ENCODE data around the gene SRD5A3. TPM values are rescaled to one million over a fixed set of nuclear protein-coding genes. Genes with fewer than 3 reads are reported as not detected.

The SRD5A3 gene
- total and polyA plus RNA-seq, 2 donors (not counting 3 experiments of a cell fraction or from before 2014, with no cell fraction given): 23.6 to 24.3 TPM

DNA sequence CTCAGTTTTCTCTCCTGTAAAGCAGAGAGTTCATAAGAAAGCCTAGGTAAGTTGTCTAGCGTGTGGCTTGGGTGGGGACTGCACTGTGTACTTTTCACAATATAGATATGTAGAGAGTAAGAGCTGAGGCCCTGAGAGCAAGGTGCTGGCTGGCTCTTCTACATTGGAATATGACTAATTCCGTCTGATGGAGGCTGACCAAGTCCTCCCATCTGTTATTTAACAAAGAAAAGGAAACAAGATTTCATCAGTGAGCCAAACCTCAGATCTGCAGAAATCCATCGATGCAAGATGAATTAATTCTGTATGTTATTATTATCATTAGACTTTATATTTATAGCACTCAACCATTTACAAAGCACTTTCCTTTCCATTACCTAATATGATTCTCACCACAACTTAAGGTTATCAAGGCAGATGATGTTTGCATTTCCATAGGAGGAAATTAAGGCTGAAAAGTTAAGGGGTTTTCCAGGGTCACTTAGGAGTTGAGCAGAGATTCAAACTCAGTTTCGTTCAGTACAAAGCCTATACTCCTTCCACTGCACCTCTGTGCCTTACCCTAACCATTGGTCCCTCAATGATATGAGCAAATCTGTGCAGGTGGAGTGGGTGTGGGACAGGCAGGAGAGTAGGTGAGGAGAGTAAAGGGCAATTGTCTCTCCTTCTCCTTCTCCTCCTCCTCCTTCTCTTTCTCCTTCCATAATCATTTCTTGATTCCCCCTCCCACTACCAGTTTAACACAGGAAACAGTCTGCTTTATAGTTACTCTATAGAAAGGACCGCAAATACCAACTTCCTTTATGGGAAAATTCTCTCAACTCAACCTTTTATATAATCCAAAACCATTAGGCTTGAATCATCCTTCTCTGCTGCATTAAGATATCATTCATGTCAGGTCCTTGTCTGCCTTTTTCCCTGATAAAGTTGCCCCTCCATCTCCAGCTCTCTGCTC lies 27.6 kb upstream of the SRD5A3 start:
- no peak overlapping the region for H3K4me3 ChIP-seq (replicated peaks in 1 of 3; ENCODE audit: insufficient read depth in 1 of 3, low read depth in 1 of 3, low read length in 3 of 3)
- H3K9me1 ChIP-seq (replicated peaks; ENCODE audit: control insufficient read depth, extremely low read depth, insufficient read depth, low read length): no peaks in the 10 kb centered on the region
- FAIRE-seq: no peak
- no peaks in the 10 kb centered on the region for H3K9me3 ChIP-seq (replicated peaks; ENCODE audit: control insufficient read depth, insufficient read depth, low read length)
- H2AFZ ChIP-seq (ENCODE audit: low read depth, low read length): no peak overlapping the region
- no peak overlapping the region for H3K9ac ChIP-seq (replicated peaks; ENCODE audit: extremely low read depth, insufficient read depth, low read length)
- ChIA-PET CTCF (interaction anchor here (1.3 to 6.5 kb wide), 9 partner anchors 15 to 348 kb away, joined by 3 to 85 read pairs (median 12); no protein-coding TSS in a partner anchor), POLR2A (interaction anchor here (1.9 kb wide), 1 partner anchor 193 kb away, joined by 4 read pairs; the partner anchor contains the start of gene KDR)
- intact Hi-C loops (cut with micrococcal nuclease): loop anchor here (1.0 kb wide), 1 partner anchor 22 kb away; no protein-coding TSS in a partner anchor
- H3K4me1 ChIP-seq (ENCODE audit: control insufficient read depth, extremely low read depth, insufficient read depth, low read length): peaks cover 28% of the 10 kb centered on the region
- no TSS peak for BruUV-seq (replicated peaks)
- no peaks in the 10 kb centered on the region for H3K36me3 ChIP-seq (ENCODE audit: control insufficient read depth in 2 of 2, extremely low read depth in 1 of 2, insufficient read depth in 2 of 2, low read length in 2 of 2)
- no peaks in the 10 kb centered on the region for H4K20me1 ChIP-seq (replicated peaks; ENCODE audit: control insufficient read depth, extremely low read depth, insufficient read depth, low read length)
- peak overlapping the region; percentile 14 for H3K4me2 ChIP-seq (ENCODE audit: insufficient read depth, low read length)
- H3K27ac ChIP-seq (ENCODE audit: insufficient read depth, low read depth, low read length): no peak overlapping the region
- TF ChIP-seq, protein P1, sequence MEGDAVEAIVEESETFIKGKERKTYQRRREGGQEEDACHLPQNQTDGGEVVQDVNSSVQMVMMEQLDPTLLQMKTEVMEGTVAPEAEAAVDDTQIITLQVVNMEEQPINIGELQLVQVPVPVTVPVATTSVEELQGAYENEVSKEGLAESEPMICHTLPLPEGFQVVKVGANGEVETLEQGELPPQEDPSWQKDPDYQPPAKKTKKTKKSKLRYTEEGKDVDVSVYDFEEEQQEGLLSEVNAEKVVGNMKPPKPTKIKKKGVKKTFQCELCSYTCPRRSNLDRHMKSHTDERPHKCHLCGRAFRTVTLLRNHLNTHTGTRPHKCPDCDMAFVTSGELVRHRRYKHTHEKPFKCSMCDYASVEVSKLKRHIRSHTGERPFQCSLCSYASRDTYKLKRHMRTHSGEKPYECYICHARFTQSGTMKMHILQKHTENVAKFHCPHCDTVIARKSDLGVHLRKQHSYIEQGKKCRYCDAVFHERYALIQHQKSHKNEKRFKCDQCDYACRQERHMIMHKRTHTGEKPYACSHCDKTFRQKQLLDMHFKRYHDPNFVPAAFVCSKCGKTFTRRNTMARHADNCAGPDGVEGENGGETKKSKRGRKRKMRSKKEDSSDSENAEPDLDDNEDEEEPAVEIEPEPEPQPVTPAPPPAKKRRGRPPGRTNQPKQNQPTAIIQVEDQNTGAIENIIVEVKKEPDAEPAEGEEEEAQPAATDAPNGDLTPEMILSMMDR (IDR thresholded peaks at IDR 0.05; ENCODE audit: extremely low read depth in 1 of 2, insufficient read depth in 1 of 2, low read depth in 1 of 2, low read length in 2 of 2): no peak
- no peak for TF ChIP-seq POLR2A (IDR thresholded peaks at IDR 0.05; ENCODE audit: low read depth, low read length)
- TF ChIP-seq JUN (IDR thresholded peaks at IDR 0.05; ENCODE audit: borderline replicate concordance, insufficient read depth, insufficient read length, low read depth): no peak
- TF ChIP-seq GATA2 (IDR thresholded peaks at IDR 0.05; ENCODE audit: insufficient read depth, insufficient read length, low read depth, low read length): peak; percentile 26
- dilution Hi-C loops (cut with MboI; ENCODE audit: extremely low pct_ligation_motif_present, low sequenced_read_pairs): loop anchor here (25.0 kb wide), 1 partner anchor 331 kb away; no protein-coding TSS in a partner anchor
- peak; percentile 72 for DNase-seq (ENCODE audit: low read depth, low spot score)
- H3K27me3 ChIP-seq (ENCODE audit: control insufficient read depth in 2 of 2, insufficient read depth in 2 of 2, low read length in 2 of 2): no peaks in the 10 kb centered on the region
- no peaks in the 10 kb centered on the region for H3K79me2 ChIP-seq (ENCODE audit: control insufficient read depth, insufficient read depth, low read length)
